HCT116 (cell line): ENCODE results near the gene PRPH. TPM values are rescaled to one million over a fixed set of nuclear protein-coding genes. Genes with fewer than 3 reads are reported as not detected.

Experiments
- ATAC-seq: fragments of 200-7000 bp; cut with Tn5 transposase; 2 replicates; pipeline ENCODE4 v1.9.1; 2020; ENCODE audit warnings: mild to moderate bottlenecking, moderate library complexity
- BruUV-seq: library from RNA; stranded (reverse); fragments of 400-500 nt; replicated peaks from 2 replicates; lab custom pipeline; 2021; lab: Mats Ljungman, UMichigan
- CTCF ChIA-PET: fragments of 300-600 bp; sonication (Branson Sonifier 250); formaldehyde crosslinking; loops from one replicate; lab custom pipeline; 2021; ENCODE audit warnings: antibody characterized with exemption; lab: Charles Lee
- POLR2A ChIA-PET: fragments of 300-600, 350-600 bp; sonication (Branson Sonifier 250); formaldehyde crosslinking; loops from one replicate; lab custom pipeline; 2021; ENCODE audit warnings: antibody characterized with exemption; lab: Charles Lee
- RAD21 ChIA-PET, 2 experiments: fragments of 300-600 bp; sonication (Branson Sonifier 250); formaldehyde crosslinking; loops; one replicate each; lab custom pipeline; 2023; ENCODE audit warnings: low total read pairs in 2 of 2; ENCODE audit not compliant: uncharacterized antibody in 2 of 2, unreplicated experiment in 2 of 2, low non-redundant PET in 1 of 2; lab: Charles Lee
- DNase-seq: peaks from one replicate; pipeline ENCODE4 v3.0.0-alpha.2; 2010; ENCODE audit warnings: low read depth, low spot score
- H2AFZ ChIP-seq: fragments of 200-600 bp; shearing (Covaris generic), sonication (generic); 2 replicates; pipeline ENCODE4 v1.6.1; 2017; ENCODE audit warnings: low read depth, mixed run types, mixed read lengths, antibody characterized with exemption, low read length; ENCODE audit not compliant: poor library complexity, severe bottlenecking
- H3K27ac ChIP-seq: 2 replicates; pipeline ENCODE4 v1.5.1; 2012; ENCODE audit warnings: low read depth, low read length
- H3K27me3 ChIP-seq: fragments of 200-600 bp; sonication (generic); 2 replicates; pipeline ENCODE4 v1.6.1; 2016; ENCODE audit warnings: mixed run types, low read length, mixed read lengths; ENCODE audit not compliant: insufficient read depth
- H3K36me3 ChIP-seq, 2 experiments: fragments of 200-500 bp in 1 of 2; fragments of 200-600 bp in 1 of 2; sonication (Bioruptor generic) in 1 of 2; sonication (generic) in 1 of 2; 2 replicates each; pipeline versions ENCODE4 v1.5.1 to v1.6.1; 2014 to 2016; ENCODE audit warnings: low read length in 2 of 2, inconsistent platforms in 1 of 2, mixed read lengths in 1 of 2, mixed run types in 1 of 2; ENCODE audit not compliant: insufficient read depth in 2 of 2, control insufficient read depth in 1 of 2
- H3K4me1 ChIP-seq, 2 experiments: fragments of 200-600 bp in 1 of 2; sonication (generic) in 1 of 2; 2 replicates each; pipeline versions ENCODE4 v1.5.1 to v1.6.1; 2012 to 2017; ENCODE audit warnings: low read length in 2 of 2, inconsistent platforms in 1 of 2, mild to moderate bottlenecking in 1 of 2, mixed read lengths in 1 of 2, mixed run types in 1 of 2, moderate library complexity in 1 of 2; ENCODE audit not compliant: insufficient read depth in 2 of 2, control insufficient read depth in 1 of 2
- H3K4me2 ChIP-seq: fragments of 200-600 bp; sonication (generic); 2 replicates; pipeline ENCODE4 v1.6.1; 2017; ENCODE audit warnings: mixed run types, low read length, mixed read lengths
- H3K4me3 ChIP-seq, 2 experiments: fragments of 200-600 bp in 1 of 2; sonication (generic) in 1 of 2; replicated peaks in 1 of 2; 2 replicates each; pipeline ENCODE4 v1.5.1; 2011 to 2016; ENCODE audit warnings: low read length in 2 of 2, control low read depth in 1 of 2, low read depth in 1 of 2, mild to moderate bottlenecking in 1 of 2, mixed read lengths in 1 of 2, mixed run types in 1 of 2
- H3K79me2 ChIP-seq: fragments of 200-600 bp; sonication (generic); 2 replicates; pipeline ENCODE4 v1.6.1; 2017; ENCODE audit warnings: mild to moderate bottlenecking, mixed run types, low read length, moderate library complexity, mixed read lengths; ENCODE audit not compliant: insufficient read depth
- H3K9ac ChIP-seq: fragments of 200-600 bp; sonication (generic); 2 replicates; pipeline ENCODE4 v1.6.1; 2016; ENCODE audit warnings: low read length, mixed read lengths
- H3K9me2 ChIP-seq: fragments of 200-600 bp; sonication (generic), shearing (Covaris generic); 2 replicates; pipeline ENCODE4 v1.6.1; 2017; ENCODE audit warnings: mixed run types, mild to moderate bottlenecking, moderate library complexity; ENCODE audit not compliant: insufficient read depth
- H3K9me3 ChIP-seq, 2 experiments: fragments of 200-500 bp in 1 of 2; fragments of 200-600 bp in 1 of 2; sonication (Bioruptor generic) in 1 of 2; sonication (generic) in 1 of 2; 2 replicates each; pipeline ENCODE4 v1.6.1; 2014 to 2017; ENCODE audit warnings: low read length in 2 of 2, mixed read lengths in 2 of 2, inconsistent platforms in 1 of 2, low read depth in 1 of 2, mild to moderate bottlenecking in 1 of 2, mixed run types in 1 of 2, moderate library complexity in 1 of 2; ENCODE audit not compliant: control insufficient read depth in 1 of 2, insufficient read depth in 1 of 2
- H4K20me1 ChIP-seq: fragments of 200-600 bp; sonication (generic), shearing (Covaris generic); 2 replicates; pipeline ENCODE4 v1.6.1; 2017; ENCODE audit warnings: mixed run types, mild to moderate bottlenecking, moderate library complexity; ENCODE audit not compliant: insufficient read depth
- ATF3 ChIP-seq: IDR thresholded peaks from 2 replicates; pipeline ENCODE4 v1.6.1; 2012
- CBX3 ChIP-seq: IDR thresholded peaks from 2 replicates; pipeline ENCODE4 v1.6.1; 2012; ENCODE audit warnings: low read depth
- EZH2 ChIP-seq: fragments of 200-600 bp; sonication (generic); IDR thresholded peaks from 2 replicates; pipeline ENCODE4 v1.6.1; 2017; ENCODE audit warnings: antibody characterized with exemption, mixed run types
- JUND ChIP-seq: IDR thresholded peaks from 2 replicates; pipeline ENCODE4 v1.6.1; 2012
- SIN3A ChIP-seq: IDR thresholded peaks from 2 replicates; pipeline ENCODE4 v1.6.1; 2012; ENCODE audit warnings: low read depth
- SRF ChIP-seq: IDR thresholded peaks from 2 replicates; pipeline ENCODE4 v1.6.1; 2012; ENCODE audit warnings: low read depth
- intact Hi-C: fragments of 100-400 bp; cut with micrococcal nuclease; formaldehyde crosslinking; loops from 2 replicates; pipeline ENCODE4 v1.10.0; 2022
- total RNA-seq: library from RNA; stranded (reverse); gene quantifications from one replicate; pipeline ENCODE4 v1.2.1, GENCODE V29; 2021; ENCODE audit not compliant: unreplicated experiment

Gene PRPH
- total RNA-seq, 1 experiment from 2014 or later, result 6.7 TPM

- Histone ChIP-seq H3K36me3 (peaks cover 0 to 7% of the 10 kb centered on the region in 2 experiments; a peak in 2 of 4 replicates), H3K9me2 (no peaks in the 10 kb centered on the region), H3K79me2 (peaks cover 4% of the 10 kb centered on the region; the same call in 1 of the 2 replicates), H3K4me2 (peak within 1 kb of the TSS; percentile 88), H3K27ac (peak within 1 kb of the TSS; percentile 80; the same call in 1 of the 2 replicates), H2AFZ (peak within 1 kb of the TSS; percentile 72), H4K20me1 (no peaks in the 10 kb centered on the region), H3K9me3 (no peaks in the 10 kb centered on the region), H3K4me1 (peaks cover 37 to 53% of the 10 kb centered on the region in 2 experiments), H3K27me3 (no peaks in the 10 kb centered on the region), H3K4me3 (peak within 1 kb of the TSS; percentile 73 to 80), H3K9ac (peak within 1 kb of the TSS; percentile 79)
- ChIA-PET POLR2A (interaction anchor here (0.7 to 2.7 kb wide), 9 partner anchors 11 to 234 kb away, joined by 3 to 16 read pairs (median 5); partner anchors contain the start of gene SPATS2), RAD21 (interaction anchor here (1.2 to 1.3 kb wide), 4 partner anchors 15 to 167 kb away, joined by 4 to 6 read pairs (median 5); no protein-coding TSS in a partner anchor), CTCF (interaction anchor here (0.9 to 4.2 kb wide), 21 partner anchors 7 to 394 kb away, joined by 3 to 74 read pairs (median 7); partner anchors contain the start of genes C1QL4, SPATS2, TMBIM6 and TROAP)
- BruUV-seq, result no TSS peak
- DNase-seq (no peak), ATAC-seq (no peak)
- no peak for TF ChIP-seq CBX3
- no peak for TF ChIP-seq SRF
- TF ChIP-seq ATF3, result no peak
- TF ChIP-seq JUND, result no peak
- no peak for TF ChIP-seq EZH2
- TF ChIP-seq SIN3A, result no peak
- intact Hi-C loops, result no loop called here
Measured at GRCh38 chr12:49346659-49347310, 51.8 kb downstream of the PRPH start, which contains the start of gene DNAJC22. Gene DNAJC22 (plus strand): TSS chr12:49346888. CDS start chr12:49348873, 1,985 bp downstream.
